Cortex of kidney (tissue), 1 donor: Measurements from ENCODE around the gene GBP1.
"Not testable (repeated sequence)": the region's sequence is repeated elsewhere in the genome, so short reads cannot be mapped to it uniquely, and the experiment has no call there.

ENCODE experiments used
- DNase-seq: peaks from one replicate; lab custom pipeline; 2025; lab: John Stamatoyannopoulos, UW

GBP1 gene

GRCh38 chr1:89051300-89051954 lies 13.6 kb downstream of the GBP1 start:
- no peak for DNase-seq

GRCh38 chr1:89050649-89051033 lies 14.4 kb downstream of the GBP1 start:
- DNase-seq, result no peak

- not testable (repeated sequence) for DNase-seq
Observed at GRCh38 chr1:89049901-89050648, 14.9 kb downstream of the GBP1 start.

- DNase-seq, result not testable (repeated sequence)
Observed at GRCh38 chr1:89049187-89049586, 15.8 kb downstream of the GBP1 start.

GRCh38 chr1:89047734-89048133 lies 17.3 kb downstream of the GBP1 start:
- DNase-seq, result no peak

- DNase-seq, result not testable (repeated sequence)
Observed at GRCh38 chr1:89046318-89047183, 18.5 kb downstream of the GBP1 start.

GRCh38 chr1:89044970-89045721 lies 19.9 kb downstream of the GBP1 start:
- no peak for DNase-seq

GRCh38 chr1:89043940-89044339 lies 21.1 kb downstream of the GBP1 start:
- no peak for DNase-seq

- no peak for DNase-seq
Observed at GRCh38 chr1:89042491-89042890, 22.5 kb downstream of the GBP1 start.

GRCh38 chr1:89041721-89042120 lies 23.3 kb downstream of the GBP1 start:
- DNase-seq, result no peak

GRCh38 chr1:89041119-89041641 lies 23.8 kb downstream of the GBP1 start:
- no peak for DNase-seq

- no peak for DNase-seq
Observed at GRCh38 chr1:89040315-89040626, 24.7 kb downstream of the GBP1 start.

- DNase-seq, result no peak
Observed at GRCh38 chr1:89037186-89037585, 27.8 kb downstream of the GBP1 start.

- no peak for DNase-seq
Observed at GRCh38 chr1:89035080-89035479, 29.9 kb downstream of the GBP1 start.

GRCh38 chr1:89034004-89034403 lies 31.0 kb downstream of the GBP1 start:
- not testable (repeated sequence) for DNase-seq

GRCh38 chr1:89029051-89029450 lies 36.0 kb downstream of the GBP1 start:
- not testable (repeated sequence) for DNase-seq

GRCh38 chr1:89025928-89026327 lies 39.1 kb downstream of the GBP1 start:
- no peak for DNase-seq

GRCh38 chr1:89023026-89023425 lies 42.0 kb downstream of the GBP1 start:
- DNase-seq, result no peak

GRCh38 chr1:89022167-89022959 lies 42.6 kb downstream of the GBP1 start, which contains the start of gene GBP3:
TSS of gene GBP3 (minus strand) at chr1:89022866. CDS start at chr1:89020721, 2,145 bp downstream.
- DNase-seq, result no peak

GRCh38 chr1:89018318-89018717 lies 46.7 kb downstream of the GBP1 start:
- not testable (repeated sequence) for DNase-seq

GRCh38 chr1:89008511-89008910 lies 56.5 kb downstream of the GBP1 start:
- no peak for DNase-seq
